Dedifferentiated amniotic fluid mesenchymal stem cell (primary cell): ENCODE measurements around the gene ANXA4.
"Not testable (repeated sequence)": the region's sequence is repeated elsewhere in the genome, so short reads cannot be mapped to it uniquely, and the experiment has no call there.

Experiments used
- DNase-seq: peaks from one replicate; pipeline ENCODE4 v3.0.0-alpha.2; 2016; ENCODE audit errors: extremely low spot score

ANXA4 gene

DNA sequence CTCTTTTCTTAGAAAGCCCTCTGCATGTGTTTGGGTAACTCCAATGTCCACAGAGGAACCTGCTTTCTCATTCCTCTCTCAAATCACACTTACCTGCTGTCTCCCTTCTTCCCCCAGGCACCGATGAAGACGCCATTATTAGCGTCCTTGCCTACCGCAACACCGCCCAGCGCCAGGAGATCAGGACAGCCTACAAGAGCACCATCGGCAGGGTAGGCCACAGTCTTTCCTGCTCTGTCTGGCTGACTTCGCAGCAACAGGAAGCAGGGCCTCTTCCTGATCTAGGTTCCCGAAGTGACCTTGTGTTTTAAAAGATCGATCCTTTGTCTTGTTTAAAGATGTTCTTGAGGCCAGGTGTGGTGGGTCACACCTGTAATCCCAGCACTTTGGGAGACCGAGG lies 62.5 kb downstream of the ANXA4 start:
- no peak for DNase-seq

DNA sequence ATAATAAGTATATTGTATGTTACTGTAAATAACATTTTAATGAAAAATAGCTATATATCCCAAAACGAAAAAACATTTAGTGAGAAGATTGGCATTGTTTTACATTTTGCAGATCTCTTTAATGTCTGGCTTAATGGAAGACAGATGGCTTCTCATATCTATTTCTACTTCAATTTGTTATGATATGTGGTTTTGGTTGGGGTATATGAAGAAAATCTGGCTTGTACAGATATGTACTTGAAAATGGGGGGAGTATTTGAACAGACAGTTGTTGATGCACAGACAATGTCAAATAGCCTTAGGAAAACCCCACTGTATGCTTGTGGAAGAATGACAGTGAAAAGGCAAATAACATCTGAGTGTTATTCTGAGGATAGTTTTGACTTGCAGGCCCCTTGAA lies 64.0 kb downstream of the ANXA4 start:
- DNase-seq: no peak

- DNase-seq: no peak
These were observed 66.0 kb downstream of the ANXA4 start for GRCh38 chr2:69807821-69808540.

GRCh38 chr2:69810550-69810949 lies 68.6 kb downstream of the ANXA4 start:
- DNase-seq: no peak

- DNase-seq: no peak
These were observed 69.1 kb downstream of the ANXA4 start for GRCh38 chr2:69811018-69811417.

DNA sequence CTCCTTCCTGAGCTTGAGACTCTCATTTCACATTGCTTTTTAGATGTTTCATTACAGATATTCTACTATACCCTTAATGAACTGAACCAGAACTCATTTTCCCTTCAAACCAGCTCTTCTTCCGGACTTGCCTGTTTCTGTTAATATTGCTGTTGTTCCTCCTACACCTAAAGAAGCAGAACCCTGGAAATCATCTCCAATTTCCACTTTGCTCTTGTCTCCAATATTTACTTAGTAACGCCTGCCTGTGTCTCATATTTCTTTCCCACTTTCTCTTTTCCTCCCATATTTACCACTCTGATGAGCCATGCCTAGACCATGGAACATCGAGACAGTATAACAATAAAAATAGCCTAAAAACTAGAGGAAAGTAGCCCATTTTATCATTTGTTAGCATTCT lies 69.7 kb downstream of the ANXA4 start:
- no peak for DNase-seq

DNA sequence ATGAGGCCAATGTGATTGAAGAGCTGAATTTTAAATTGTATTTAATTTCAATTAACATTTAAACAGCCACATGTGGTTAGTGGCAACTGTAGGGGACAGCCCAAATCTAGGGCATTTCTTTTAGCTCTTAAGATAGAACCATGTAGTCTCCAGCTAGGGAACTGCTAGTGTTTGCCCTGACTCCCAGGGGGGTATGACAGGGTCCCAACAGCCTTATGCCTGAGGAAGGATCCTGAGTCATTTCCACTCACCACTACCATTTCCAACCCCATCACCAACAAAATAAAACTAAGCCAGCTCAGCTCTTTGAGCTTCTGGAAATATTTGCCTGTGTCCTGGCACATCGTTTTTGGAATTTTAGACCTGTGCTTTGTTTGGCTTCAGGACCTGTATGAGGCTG lies 73.8 kb downstream of the ANXA4 start:
- DNase-seq: no peak

DNA sequence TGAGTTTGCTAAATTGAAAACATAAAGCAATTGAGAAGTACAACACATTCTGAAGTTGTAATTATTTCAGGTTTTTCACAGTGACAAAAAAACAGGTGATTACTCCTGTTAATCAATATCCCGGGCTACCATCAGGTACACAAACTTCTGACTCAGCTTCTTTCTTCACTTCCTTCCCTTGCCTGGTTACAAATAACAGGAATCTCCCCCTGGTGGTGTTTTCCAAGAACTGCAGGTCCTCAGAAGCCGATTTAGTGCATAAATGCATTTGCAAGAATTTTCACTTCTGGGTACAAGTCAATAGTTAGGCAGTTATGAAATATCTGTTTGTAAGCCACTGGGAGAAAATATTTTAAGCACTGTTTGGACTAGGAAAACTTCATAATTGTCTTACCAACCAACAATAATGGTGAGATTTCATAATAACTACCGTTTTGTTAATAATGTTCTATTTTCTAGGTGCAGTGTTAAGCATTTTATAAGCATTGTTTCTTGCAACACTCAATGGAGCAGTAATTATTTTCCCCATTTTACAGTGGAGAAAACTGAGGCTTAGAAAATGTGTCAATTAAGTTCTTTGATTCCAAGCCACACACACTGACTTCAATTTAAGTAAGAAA lies 75.1 kb downstream of the ANXA4 start:
- peak; percentile 96 for DNase-seq

DNA sequence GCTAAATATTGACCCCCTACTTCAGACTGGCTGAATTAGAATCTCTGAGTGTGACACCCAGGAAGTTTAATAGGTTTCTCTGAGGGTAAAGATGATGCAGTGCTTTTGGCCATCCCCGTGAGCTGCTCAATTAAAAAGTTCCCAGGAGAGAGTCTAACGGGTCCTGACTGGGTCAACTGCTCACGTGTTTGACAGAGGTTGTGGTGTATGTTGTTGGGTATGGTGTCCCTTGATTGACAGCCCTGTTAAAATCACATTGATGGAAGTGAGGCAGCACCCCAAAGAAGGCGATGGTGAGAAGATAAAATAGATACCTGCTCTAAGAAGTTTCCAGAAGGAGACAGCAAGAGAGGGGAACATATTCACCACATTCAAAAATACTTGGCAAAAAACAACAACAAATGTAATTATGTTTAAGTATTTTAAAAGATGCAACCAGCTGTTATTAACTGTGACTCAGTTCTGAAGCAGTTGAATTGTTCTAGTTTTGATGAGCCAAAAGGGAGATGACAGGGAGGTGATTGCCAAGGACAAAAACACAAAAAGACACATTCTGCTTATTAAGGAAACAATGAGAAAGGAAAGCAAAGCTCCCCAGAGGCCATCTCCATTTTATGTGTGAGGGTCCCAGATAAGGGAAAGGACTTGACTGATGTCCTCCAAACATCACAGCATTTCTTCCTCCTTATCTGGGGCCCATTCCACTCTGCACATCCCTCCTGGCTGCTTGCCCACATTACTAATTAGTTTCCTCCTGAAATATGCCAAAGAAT lies 76.0 kb downstream of the ANXA4 start:
- DNase-seq: no peak

- no peak for DNase-seq
These were observed 86.0 kb downstream of the ANXA4 start for GRCh38 chr2:69827796-69828540.

GRCh38 chr2:69828938-69829255 lies 87.0 kb downstream of the ANXA4 start:
- no peak for DNase-seq

DNA sequence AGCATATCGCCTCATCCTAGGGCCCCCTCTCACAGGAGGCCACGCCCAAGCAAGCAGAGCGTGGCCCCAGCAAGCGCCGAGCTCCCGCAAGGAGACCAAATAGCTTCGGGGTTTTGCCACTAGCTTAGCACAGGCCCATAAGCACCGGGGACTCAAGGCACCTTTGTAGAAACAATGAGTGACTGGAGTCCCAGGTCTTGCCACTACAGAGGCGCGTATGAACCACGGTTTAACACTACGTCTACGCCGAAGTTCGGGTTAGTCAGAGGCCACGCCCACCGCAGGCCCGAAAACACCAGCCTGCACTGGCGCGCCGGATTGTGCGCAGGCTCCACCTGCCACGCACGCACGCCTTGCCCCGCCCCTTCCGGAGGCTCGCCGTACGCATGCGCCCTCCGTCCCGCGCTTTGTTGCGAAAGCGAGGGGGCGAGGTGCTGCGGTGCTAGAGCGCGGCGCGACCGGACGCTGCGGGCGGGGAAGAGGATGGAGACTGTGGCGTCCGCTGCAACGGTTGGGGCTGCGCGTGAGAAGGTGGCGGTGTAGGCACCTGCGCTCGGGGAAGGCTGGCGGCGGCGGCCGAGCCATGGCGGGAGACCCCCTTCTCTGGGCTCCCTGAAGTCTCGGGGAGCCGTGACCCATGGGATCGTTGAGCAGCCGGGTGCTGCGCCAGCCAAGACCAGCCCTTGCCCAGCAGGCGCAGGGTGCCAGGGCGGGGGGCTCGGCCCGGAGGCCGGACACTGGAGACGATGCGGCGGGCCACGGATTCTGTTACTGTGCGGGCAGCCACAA lies 87.5 kb downstream of the ANXA4 start, which contains the start of gene GMCL1:
Gene GMCL1 (plus strand): TSS at position 405 of the 789 bp plus-strand sequence. CDS start 233 bp downstream, at position 638.
- DNase-seq: peak; percentile 93

GRCh38 chr2:69830045-69830905 lies 88.3 kb downstream of the ANXA4 start:
- no peak for DNase-seq

- DNase-seq: not testable (repeated sequence)
These were observed 88.9 kb downstream of the ANXA4 start for GRCh38 chr2:69830906-69831241.

DNA sequence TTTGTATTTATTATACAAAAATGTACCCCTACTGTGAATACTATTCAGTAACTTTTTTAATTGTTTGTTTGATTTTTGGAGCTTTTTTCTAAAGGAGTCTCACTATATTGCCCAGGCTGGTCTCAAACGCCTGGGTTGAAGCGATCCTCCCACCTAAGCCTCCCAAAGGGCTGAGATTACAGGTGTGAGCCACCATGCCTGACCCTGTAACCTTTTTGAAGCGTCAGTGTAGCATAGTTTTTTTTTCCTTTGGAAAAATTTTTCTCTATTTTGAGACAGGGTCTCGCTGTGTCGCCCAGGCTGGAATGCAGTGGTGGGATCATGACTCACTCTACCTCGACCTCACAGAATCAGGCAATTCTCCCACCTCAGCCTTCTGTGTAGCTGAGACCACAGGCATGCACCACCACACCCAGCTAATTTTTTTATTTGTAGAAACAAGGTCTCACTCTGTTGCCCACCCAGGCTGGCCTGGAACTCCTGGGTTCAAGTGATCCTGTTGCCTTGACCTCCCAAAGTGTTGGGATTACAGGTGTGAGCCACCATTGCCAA lies 89.5 kb downstream of the ANXA4 start:
- no peak for DNase-seq

- DNase-seq: no peak
These were observed 91.8 kb downstream of the ANXA4 start for GRCh38 chr2:69833752-69834151.

- no peak for DNase-seq
These were observed 93.7 kb downstream of the ANXA4 start for GRCh38 chr2:69835666-69836065.

DNA sequence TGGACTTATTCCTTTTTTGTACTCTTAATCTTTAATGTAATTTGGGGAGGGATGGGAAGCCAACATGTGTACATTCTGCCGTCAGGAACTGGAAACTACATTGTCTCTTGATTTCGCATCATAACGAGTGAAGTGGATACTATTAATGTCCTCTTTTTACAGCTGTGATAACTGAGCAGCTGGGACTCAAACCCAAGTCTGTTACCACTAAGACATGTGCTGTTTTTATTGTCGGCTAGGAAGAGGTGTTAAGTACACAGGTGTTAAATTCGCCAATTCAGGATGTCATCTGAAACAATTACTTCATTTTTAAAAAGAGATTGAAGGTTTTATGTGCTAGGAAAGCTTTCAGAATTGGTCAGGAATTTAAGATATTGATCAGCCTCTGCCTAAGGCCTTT lies 94.4 kb downstream of the ANXA4 start:
- DNase-seq: no peak

DNA sequence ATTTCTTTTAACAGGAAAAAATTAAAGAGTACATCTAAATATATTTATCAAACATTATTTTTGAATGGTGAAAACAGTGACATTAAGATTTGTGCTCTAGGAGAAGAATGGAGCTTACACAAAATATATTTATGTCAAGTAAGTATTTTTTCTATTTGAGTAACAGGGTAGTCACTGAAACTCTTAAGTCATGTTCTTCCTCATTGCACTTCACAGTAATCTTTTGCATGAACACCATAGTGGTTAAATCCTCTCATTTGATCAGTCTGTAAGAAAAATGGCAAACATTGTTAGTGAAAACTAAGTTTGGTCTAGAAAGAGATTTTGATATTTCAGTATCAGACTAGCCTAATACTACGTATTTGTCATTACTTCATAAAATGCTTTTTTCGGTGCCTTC lies 95.6 kb downstream of the ANXA4 start:
- DNase-seq: no peak

DNA sequence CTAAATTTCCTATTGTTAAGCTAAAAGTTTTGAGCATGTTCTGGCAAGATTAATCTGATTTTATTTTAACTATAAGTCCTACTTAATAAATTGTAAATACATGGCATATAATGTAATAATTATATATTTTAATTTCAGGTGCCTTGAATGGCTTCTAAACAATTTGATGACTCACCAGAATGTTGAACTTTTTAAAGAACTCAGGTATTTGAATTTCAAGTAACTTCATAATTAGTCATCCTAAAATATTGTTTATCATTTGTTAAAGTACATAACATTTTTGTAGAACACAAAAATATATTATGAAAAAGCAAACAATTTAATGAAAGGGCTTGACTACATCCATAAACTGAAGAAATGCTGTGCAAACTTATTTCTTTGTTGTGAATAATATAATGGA lies 102.1 kb downstream of the ANXA4 start:
- no peak for DNase-seq
